ENCODE measurements around the gene MAGEB17.
"Not testable (repeated sequence)": the region's sequence is repeated elsewhere in the genome, so short reads cannot be mapped to it uniquely, and the experiment has no call there.

Gene MAGEB17

DNA sequence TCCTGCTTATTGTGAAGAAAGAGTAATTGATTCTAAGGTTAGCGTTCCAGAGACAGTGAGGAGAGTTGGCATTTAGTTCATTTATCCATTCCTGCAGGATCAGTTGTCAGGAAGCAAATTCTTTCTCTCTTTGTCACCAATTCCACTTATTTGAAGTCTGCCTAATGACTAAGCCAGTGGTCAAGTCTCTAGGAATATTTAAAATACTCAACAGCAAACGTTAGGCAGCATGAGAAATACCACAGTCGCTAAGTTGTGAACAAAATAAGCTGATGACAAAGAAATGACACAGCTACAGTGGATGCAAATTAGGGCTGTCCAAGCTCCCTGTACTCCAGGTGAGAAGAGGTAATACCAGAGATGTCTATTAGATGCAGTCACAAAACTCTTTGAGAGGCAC, 6.6 kb upstream of the MAGEB17 start:
- DNase-seq, result no peak

DNA sequence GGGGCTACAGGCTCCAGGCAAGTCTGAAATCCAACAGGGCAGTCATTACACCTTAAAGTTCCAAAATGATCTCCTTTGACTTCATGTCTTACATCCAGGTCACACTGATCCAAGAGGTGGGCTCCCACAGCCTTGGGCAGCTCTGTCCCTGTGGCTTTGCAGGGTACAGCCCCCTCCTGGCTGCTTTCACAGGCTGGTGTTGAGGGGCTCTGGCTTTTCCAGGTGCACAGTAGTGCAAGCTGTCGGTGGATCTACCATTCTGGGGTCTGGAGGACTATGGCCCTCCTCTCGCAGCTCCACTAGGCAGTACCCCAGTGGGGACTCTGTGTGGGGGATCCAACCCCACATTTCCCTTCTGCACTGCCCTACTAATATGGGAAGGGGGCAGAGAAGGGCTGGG, 6.1 kb upstream of the MAGEB17 start:
- DNase-seq, result not testable (repeated sequence)

DNA sequence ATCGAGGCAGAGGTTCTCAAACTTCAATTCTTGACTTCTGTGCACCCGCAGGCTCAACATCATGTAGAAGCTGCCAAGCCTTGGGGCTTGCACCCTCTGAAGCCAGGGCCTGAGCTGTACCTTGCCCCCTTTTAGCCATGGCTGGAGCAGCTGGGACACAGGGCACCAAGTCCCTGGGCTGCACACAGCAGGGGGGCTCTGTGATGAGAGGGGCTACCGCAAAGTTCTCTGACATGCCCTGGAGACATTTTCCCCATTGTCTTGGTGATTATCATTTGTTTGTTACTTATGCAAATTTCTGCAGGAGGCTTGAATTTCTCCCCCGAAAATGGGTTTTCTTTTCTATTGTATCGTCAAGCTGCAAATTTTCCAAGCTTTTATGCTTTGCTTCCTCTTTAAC, 4.9 kb upstream of the MAGEB17 start:
- no peak for DNase-seq

DNA sequence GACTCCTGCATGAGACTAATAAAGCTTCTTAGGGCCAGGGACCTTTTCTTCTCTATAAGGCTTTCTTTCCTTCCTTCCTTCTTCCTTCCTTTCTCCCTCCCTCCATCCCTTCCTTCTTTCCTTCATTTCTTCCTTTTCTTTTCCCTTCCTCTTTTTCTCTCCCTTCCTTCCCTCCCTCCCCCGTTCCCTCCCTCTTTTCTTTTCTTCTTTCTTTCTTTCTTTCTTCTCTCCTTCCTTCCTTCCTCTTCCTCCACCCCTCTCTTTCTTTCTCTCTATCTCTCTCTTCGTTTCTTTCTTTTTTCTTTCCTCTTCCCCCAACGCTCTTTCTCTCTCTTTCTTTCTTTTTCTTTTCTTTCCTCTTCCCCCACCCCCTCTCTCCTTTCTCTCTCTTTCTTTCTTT, 2.5 kb upstream of the MAGEB17 start:
- no peak for DNase-seq

GRCh38 chrX:16171039-16171438, 3.8 kb downstream of the MAGEB17 start:
- DNase-seq, result no peak

DNA sequence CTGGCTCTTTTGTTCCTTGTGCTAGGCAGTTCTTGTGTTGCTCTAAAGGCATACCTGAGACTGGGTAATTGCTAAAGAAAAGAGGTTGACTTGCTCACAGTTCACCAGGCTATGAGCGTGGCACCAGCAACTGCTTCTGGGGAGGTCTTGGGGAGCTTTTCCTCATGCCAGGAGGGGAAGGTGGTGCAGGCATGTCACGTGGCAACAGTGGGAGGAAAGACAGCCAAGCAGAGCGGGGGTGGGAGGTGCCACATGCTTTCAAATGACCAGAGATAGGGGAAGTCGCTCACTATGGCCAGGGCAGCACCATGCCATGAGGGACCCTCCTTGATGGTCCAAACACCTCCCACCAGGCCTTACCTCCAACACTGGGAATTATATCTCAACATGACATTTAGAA, 4.7 kb downstream of the MAGEB17 start:
- DNase-seq, result no peak

DNA sequence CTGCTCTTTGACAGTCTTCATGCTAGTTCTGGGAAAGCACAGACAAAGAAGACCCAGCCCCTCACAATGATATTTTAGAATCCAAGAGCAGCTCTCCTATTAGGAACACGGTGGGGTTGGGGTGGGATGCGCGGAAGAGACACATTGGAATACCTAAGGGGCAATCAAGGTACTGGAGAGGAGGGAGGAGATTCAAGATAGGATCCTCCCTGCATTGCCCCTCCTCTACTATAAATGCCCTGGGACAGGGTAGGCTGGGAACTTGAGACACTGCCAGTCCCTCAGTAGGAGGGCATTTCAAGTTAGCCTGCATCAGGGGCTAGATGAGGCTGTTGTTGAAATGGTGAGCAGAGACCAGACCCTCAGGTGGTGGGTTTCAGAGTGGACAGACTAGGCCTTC, 5.1 kb downstream of the MAGEB17 start:
- no peak for DNase-seq

- no peak for DNase-seq
Observed at GRCh38 chrX:16175329-16176061, 8.2 kb downstream of the MAGEB17 start.

- DNase-seq, result no peak
Observed at GRCh38 chrX:16177260-16177659, 10.0 kb downstream of the MAGEB17 start.

GRCh38 chrX:16183843-16184242, 16.6 kb downstream of the MAGEB17 start:
- DNase-seq, result not testable (repeated sequence)

- no peak for DNase-seq
Observed at GRCh38 chrX:16185725-16186136, 18.4 kb downstream of the MAGEB17 start.

DNA sequence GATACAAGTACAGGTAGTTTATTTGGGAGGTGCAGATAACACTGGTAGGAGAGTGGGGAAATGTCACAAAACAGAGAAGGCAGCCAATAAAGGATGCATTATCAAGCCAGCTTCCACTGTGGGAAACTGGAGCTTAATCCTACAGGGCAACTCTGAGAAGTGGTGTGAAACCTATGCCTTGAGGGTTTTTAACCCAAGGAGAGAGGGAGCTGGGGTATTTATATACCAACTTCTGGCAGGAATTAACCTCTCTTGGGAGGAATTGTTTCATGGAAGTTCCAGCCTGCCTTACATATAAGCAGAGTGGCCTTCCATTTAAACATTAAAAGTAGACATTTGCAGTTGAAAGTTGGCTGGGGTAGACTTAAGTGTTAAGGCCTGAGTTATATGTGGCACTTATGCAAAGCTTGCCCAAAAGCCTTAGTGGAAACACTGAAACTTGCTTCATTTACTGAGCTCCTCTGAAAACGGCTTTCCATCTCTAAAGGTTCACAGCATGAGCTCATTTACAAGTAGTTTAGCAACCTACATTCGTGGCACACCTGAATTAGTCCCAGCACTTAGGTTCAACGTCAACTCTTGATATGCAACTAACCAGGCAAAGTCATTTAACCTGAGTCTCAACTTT, 19.2 kb downstream of the MAGEB17 start:
- DNase-seq, result no peak

- DNase-seq, result no peak
Observed at GRCh38 chrX:16187024-16187760, 19.9 kb downstream of the MAGEB17 start.

- no peak for DNase-seq
Observed at GRCh38 chrX:16188687-16189086, 21.4 kb downstream of the MAGEB17 start.

- DNase-seq, result no peak
Observed at GRCh38 chrX:16191605-16192004, 24.3 kb downstream of the MAGEB17 start.

- no peak for DNase-seq
Observed at GRCh38 chrX:16196829-16197228, 29.5 kb downstream of the MAGEB17 start.

DNA sequence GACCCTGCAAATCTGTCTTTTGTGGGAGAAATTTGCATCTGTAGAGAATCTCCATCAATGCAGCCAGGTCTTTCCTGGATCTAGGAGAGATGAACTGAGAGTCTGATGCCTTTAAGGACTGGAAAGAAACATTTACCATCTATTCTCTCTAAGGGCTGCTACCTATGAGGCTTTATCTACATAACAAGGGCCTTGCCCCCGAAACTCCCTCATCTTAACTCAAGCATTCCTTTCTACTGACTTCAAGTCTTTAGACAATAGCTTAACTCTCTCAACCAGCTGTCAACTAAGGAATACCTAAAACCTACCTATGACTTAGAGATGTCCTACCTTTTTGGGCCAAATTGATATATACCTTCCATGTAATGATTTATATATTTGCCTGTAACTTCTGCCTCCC, 32.1 kb downstream of the MAGEB17 start:
- DNase-seq, result no peak

GRCh38 chrX:16202943-16203342, 35.7 kb downstream of the MAGEB17 start:
- DNase-seq, result no peak

DNA sequence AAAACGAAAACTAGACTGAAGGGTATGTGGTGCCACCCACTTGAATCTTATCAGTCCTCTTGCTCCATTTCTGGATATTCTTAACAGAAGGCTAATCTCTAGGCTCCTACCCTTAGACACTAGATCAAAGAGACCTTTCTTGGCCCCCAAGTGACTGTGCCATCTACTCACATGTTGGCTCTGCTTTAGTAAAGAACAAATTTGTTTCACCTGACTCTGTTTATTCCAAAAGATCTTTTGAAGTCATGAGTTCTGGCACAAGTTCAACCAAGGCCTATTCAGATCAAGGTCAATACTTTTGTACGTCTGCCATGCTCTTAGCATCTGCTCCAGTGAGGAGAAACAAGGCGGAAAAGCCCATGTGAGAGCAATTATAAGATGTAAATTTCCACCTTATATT, 37.3 kb downstream of the MAGEB17 start:
- DNase-seq, result no peak

DNA sequence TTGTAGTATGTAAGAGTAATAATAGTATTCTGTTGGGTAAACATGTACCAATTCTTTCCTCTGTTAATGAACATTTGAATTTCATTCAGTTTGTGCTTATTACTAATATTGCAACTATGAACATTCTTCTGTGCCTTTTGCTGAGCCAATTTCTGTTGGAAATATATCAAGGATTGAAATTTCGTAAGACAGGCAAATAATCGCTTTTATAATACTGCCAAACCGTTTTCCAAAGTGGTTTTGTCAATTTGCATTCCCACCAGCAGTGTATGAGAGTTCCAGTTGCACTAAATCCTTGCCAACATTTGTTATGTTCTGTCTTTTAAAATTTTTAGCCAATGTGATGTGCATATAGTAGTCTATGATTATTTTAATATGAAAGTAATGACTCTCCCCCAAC, 38.6 kb downstream of the MAGEB17 start:
- DNase-seq, result no peak

GRCh38 chrX:16207634-16208033, 40.4 kb downstream of the MAGEB17 start:
- DNase-seq, result no peak

- no peak for DNase-seq
Observed at GRCh38 chrX:16208601-16209000, 41.3 kb downstream of the MAGEB17 start.

DNA sequence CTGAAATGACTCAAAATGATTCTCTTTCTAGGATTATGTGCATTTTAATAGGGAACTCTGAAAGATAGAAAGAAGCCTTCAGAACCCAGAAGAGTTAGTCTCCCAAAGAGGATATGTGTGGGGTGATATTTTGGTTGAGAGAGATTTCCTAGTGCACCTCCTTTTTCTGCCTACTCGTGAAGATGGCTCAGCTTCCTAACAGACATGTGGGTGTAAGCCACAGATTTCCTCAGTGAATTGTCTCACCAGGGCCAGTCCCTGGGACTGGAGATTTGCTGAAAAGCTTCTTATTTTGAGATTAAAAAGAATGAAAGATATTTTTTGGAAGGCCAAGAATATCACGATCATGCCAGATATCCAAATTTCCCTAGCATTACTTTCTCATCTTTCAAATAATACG, 42.8 kb downstream of the MAGEB17 start:
- DNase-seq, result no peak

DNA sequence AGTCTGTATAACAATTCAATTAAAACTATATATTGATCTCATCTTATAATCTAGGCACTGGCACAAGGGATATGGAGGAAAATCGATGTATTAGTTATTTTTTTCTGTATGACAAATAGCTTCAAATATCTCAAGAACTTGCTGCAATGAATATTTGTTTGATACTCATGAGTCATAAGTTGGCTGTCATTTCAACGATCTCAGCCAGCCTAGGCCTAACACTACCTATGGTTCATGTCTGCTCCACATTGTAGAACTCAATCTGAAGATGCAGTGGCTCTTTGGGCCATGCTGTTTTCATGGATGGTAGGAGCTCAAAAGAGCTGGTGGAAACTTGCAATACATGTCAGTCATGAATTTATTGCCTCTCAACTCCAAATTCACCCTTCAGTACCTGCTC, 44.7 kb downstream of the MAGEB17 start:
- DNase-seq, result no peak

Data from activated CD4-positive, alpha-beta T cell treated with anti-CD3 and anti-CD28 coated beads for 1 hour (primary cell).